Activated effector memory CD4-positive, alpha-beta T cell treated with anti-CD3 and anti-CD28 coated beads, Interleukin-2, amount 50 U/mL, for 16 hours (primary cell): ENCODE results near the gene CXXC1.
"Not testable (repeated sequence)": the region's sequence is repeated elsewhere in the genome, so short reads cannot be mapped to it uniquely, and the experiment has no call there.

Experiments
- DNase-seq: peaks from one replicate; pipeline ENCODE4 v3.0.0-alpha.2; 2020

Gene CXXC1

DNA sequence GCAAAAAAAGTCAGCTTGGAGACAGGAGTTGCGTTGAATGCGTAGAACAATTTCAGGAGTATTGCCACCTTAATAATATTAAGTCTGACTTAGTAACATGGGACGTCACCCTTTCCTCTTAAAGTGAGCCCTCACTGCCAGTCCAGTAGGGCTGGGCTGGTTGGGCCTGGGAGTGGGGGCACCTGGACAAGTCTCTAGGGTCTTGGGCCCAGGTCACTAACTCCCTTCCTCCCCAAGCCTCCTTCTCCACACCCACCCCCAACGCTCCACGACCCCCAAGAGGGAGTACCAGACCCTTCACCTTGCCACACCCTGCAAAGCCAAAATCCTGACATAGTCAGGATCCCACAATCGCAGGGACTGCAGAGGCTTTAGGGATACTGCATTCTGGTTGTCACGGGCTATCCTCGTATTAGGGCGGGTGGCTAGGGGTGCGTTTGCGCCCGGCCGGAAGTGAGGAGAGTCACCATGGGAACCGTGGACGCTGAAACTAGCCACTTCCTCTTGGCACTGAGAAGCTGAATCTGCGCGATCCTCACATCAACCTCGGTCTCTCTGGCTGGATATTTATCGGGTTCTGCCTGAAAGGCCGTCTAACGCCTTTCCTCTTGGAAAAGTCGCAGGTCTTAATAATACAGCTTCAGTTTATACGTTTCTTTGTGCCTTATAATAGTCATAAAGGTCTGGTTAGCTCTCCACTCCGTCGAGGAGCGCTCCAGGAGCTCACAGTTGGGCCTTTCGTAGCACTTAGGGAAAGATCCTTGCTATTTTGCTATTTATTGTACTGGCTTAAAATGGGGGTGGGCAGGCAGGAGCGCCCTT lies 10.3 kb upstream of the CXXC1 start:
- DNase-seq: peak; percentile 85

DNA sequence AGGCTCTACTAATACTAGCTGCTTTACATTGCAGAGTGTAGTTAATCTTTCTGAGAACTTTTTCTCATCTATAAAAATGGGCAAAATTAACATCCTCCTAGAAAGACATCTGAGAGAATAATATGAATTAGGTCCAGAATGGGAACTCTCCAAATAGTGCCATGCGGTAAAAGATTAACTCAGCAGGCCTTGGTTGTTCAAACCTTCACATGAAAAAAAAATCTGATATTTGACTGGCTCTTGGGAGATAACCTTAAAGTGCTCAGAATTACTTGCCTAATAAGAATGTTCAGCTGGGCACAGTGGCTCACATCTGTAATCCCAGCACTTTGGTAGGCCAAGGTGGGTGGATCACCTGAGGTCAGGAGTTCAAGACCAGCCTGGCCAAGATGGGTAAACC lies 5.5 kb upstream of the CXXC1 start:
- DNase-seq: no peak

DNA sequence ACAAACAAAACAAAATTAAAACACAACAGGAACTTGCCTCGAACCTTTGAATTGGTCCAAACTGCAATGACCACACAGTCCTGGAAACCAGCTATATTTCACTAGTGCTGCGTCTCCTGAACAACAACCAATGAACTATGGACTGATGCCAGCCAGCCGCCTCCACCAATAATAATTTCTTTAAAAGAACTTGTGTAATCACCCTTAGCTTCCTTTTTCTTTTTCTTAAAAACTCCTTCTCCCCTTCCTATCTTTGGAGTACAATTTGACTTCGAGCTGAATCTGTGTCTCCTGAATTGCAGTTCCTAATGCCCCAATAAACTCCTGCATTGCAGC lies 1.6 kb upstream of the CXXC1 start:
- no peak for DNase-seq

DNA sequence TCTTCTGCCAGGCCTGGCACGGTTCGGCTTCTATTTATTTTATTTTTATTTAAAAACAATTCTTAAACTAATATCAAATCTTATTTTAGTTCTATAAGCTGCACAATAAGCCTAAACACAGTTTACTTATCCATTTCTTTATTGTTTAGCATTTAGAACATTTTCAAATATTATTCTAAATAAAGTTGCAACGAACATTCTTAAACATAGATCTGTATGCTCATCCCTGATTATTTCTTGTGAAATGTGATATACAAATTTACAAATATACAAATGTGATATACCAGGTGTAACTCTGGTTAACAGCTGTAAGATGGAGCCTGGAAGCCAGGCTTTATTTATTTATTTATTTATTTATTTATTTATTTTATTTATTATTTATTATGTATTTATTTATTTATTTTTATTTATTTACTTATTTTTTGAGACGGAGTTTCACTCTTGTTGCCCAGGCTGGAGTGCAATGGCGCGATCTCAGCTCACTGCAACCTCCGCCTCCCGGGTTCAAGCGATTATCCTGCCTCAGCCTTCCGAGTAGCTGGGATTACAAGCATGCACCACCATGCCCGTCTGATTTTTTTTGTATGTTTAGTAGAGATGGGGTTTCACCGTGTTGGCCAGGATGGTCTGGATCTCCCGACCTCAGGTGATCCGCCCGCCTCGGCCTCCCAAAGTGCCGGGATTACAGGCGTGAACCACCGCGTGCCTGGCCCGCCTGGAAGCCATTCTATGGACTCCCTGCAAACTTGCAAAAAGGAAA lies 1.0 kb upstream of the CXXC1 start:
- DNase-seq: not testable (repeated sequence)

DNA sequence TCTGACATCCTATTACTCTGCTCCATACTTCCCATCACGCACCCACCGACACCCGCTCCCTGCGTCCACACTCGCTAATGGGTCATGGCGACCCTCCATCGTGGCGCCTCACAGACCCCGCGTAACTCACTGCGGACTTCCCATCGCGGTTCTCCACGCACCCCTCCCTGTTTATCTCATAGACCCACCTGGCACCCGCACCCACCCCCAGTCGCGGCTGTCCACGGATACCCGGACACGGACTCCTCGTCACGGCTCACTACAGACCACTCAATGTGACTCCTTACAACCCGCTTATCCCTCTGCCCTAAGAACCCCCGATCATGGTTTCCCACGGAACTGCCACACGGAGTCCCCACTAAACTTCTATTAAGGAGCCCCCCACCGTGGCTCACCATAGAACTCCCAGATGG lies 458 bp downstream of the CXXC1 start:
- DNase-seq: no peak

DNA sequence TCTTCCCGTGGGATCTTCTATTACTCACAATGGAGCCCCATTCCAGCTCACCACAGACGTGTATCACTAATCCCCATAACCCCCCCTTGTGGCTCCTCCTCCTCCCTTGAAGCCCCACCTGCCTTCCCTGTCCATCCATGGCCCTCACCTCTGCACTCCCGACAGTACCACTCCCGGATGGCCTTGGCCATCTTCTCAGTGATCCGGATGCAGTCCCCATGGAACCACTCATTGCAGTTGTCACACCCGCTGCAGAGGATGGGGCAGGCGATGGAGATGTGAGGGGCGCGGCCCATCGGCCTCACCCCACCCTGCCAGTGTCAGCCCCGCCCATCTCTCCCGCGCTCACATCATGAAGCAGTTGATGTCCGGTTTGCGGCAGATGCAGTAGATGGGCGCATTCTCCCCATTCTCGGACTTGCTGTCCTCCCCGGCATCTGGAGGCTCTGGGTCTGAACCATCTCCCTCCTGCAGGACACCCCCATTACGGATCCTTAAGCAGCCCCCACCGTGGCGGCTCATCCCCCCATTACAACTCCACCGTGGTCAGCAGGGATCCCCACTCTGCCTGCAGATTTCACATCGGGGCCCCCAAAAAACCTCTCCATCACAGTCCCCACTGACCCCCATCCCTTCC lies 983 bp downstream of the CXXC1 start:
- DNase-seq: no peak

DNA sequence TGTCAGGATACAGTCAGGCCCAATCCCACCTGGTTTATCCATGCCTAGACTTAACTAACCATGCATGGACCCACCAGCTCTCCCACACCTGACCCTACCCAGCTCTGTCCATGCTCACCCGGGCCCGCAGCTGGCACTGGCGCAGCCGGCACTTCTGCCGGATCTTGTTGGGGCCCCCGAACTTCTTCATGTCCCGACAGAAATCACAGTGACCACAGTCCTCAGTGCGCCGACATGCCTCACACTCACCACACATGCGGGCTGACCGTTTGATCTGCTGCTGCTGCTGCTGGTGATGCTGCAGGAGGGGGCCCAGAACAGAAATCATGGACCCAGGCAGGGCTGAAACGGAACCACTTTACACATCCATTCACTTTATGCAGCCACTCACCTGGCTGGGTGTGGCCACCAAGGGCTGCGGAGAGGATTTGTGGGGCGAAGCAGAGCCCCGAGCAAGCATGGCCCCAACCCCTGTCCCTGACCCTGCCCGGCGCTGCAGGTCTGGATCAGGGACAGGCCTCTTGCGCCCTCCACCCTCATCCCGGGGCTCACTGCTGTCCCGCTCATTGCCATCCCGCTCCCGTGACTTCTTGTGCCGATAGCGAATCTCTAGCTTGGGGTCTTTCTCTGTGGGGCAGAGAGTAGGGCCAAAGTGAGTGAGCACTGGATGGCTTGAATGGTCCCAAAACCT lies 1.7 kb downstream of the CXXC1 start:
- DNase-seq: no peak

DNA sequence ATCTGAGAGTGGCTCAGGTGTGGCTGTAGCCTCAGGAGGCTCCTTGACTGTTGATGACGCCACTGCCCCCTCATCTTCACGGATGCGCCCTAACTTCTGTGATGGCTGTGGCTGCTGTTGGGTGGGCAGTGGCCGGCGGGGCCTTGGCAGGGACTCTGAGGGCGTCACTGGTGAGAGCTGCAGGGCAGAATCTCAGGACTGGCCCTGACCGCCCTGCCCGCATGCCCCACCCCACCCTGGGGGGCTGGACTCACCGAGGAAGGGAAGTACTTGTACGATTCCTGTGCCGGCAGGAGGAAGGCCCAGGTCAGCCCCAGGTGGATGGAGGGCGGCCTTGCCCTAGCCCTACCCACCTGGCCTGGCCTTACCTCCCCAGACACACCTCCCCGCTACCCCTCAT lies 2.4 kb downstream of the CXXC1 start:
- no peak for DNase-seq

DNA sequence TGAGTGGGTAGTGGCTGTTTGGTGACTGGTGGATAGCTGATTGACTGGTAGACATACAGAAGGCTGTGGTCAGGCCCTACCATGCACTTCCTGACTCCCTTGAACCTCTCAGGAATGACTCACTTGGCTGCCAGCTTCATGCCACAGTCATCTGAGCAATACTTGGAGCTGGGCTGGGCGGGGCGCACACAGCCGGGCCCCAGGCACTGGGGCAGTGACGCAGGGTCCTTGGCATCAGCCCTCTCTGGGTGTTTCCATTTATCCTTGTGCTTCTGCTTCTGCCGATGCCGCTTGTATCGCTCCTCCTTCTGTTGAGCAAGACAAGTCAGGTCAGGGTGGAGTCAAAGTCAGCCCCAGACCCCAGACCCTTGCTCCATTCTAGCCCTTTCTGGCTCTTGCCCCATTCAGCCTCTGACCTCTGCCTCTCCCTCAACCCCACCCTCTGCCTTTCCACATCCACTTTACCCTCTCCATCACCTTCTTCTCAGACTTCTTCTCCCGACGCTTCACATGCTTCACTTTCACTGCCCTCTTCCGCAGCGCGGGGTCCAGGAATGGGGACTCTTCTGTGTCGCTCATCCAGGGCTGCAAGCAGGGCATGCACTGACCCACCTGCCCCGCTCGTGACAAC lies 3.1 kb downstream of the CXXC1 start:
- no peak for DNase-seq

DNA sequence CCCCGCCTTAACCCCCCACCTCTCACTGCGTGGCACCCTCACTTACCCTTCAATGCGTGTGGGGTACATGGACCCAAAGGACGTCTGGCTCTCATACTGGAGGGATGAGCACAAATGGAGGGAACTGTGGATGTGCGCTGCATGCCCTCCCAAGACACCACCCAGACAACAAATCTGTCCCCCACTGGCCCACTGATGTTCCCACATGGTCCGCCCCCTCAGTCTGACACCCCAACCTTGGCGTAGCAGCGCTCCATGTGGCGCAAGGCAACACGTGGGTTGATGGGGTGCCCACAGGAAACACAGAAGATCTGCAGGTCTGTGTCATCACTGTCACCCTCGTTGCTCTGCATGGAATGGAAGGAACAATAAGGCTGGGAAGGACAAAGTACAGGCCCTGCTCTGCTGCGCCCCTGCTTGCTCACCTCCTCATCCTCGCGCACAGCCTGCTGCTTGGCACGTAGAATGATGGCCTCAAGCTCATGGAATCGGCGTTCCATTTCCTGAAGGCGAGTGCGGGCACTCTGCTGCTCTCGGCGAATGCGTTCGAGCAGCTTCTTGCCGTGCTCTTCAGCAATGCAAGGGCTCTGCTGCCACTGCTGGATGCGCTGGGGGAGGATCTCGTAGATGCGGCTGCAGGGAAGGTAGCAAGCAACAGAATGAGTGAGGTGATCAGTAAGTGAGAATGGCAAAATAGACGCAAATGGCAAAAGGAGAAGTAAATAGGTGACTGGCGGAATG lies 3.9 kb downstream of the CXXC1 start:
- no peak for DNase-seq

DNA sequence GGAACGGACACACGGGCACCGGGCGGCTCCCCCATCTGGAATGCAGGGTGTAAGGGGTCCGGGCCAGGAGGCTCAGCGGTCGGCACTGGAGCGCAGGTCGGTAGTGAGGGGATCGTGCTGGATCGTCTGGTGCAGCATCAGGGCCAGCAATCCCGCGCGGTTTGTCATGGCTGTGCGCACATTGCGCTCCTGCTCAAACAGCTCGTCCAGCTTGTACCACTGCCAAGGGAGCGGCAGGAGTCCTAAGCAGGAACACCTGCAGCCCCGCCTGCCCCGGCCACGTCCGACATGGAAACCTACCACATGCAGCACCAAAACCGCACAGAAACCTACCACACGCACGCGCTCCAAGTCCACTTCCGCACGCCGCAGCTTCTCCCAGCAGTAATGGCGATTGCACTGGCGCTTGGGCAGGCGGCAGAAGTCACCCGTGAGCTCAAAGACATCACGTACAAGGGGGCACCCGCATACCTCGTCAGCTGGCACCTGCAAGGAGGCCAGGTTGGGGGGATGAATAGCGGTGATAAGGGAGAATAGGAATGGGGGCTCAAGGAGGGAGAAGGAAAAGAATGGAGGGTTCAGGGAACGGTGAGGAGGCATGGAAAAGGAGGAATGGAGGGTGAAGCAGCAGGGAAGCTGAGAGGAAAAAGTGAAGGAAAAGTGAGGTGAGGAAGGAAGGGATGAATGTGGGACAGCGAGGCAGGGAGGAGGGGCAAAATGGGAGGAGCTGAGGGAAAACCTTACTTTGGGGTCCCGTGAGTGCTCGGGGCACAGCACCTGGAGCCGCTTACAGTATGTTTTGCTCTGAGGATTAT lies 4.8 kb downstream of the CXXC1 start:
- no peak for DNase-seq

DNA sequence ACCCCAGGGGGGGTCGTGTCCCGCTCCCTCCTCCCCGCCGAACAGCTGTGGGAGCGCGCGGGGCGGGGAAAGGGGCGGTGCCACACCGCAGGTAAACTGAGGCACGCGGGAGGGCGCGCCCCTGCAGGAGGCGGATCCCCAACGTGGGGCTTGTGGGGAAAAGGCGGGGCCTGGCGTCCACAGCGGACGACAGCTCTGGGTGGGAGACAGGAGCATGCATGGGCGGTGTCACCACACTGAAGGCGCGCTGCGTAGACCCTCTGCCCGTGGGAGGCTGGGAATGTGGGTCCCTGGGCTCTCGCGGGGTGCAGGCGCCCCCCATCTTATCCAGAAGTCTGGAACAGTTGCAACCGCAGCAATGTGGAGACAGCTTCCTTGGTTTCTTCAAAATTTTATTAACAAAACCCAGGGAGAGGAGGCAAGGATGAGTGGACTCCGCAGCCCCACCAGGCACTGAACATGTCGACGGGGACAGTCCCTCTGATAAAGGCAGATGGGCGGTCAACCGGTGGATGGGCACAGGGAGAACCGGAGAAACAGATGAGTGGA lies 5.4 kb downstream of the CXXC1 start:
- no peak for DNase-seq

DNA sequence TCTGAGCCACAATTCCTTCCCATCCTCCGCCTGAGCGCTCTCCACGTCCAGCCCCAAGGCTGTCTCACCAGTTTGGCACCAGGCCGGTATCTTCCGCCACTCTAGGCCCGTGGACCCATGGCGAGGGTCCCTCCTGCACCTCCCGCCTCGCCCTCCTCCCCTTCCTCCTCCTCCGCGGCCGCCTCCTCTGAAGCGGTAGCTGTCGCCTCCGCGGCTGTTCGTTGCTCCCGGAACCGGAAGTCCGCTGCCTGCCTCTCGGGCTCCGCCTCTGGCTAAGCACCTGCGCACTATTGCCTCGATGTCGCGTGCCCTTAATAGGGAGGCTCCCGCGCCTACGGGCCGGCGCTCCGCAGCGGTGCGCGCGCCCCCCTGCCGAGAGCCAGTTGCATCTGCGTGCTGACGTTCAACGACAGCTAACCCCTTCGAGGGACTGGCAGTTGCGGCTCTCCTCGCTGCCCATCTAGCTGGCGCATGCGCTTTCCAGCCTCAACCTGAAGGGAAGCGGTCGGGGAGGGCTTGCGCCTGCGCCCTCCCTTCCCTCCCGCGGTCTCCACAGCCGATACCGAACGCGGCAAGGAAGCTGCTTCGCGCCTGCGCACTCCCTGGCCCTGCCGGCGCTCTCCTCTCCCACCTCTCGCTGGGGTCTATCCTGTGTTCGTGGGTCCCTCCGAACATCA lies 6.1 kb downstream of the CXXC1 start, which contains the start of gene MBD1:
TSS of gene MBD1 (minus strand) at position 229 of the 677 bp plus-strand sequence. CDS start 1,531 bp downstream, outside the sequence.
- peak; percentile 99 for DNase-seq

DNA sequence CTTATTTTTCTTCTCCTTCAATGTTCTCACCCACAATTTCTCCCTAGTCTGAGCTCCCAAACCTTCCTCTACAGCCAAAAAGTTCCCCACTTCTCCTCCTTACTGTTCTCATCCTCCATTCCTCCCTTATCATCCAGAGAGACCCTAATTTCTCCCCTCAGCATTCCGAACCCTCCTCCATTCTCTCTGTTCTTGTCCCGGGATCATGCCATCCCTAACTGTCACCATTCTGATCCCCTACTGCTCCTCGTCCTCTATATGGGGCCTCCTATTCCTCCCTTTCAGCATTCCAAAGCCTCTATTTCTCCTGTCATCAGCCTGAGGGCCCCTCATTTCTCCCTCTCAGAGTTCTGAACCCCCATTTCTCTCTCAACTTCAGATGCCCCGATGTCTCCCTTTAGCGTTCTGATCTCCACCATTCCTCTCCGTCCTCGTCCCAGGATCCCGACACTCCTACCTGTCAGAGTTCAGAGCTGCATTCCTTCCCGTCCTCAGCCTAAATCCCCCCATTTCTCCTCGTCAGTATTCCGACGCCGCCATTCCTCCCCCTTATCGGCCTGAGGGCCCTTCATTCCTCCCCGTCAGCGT lies 6.7 kb downstream of the CXXC1 start:
- DNase-seq: no peak

DNA sequence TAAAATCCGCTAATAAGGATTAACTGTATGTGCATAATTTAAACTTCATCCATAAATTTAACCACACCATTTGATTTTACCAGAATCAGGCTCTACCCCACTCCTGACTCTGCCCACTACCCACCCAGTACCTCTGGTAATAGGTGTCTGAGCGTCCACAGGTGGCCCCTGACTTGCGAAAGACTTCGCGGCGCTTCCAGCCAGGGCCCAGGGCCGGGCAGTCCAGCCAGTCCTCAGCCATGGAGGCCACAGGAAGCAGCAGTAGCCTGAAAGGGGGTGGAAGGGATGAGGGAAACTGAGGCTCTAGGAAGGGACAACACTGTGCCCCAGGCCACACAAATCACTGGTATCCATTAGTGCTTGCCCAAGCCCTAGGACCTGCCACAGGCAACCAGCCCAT lies 7.7 kb downstream of the CXXC1 start:
- DNase-seq: no peak

DNA sequence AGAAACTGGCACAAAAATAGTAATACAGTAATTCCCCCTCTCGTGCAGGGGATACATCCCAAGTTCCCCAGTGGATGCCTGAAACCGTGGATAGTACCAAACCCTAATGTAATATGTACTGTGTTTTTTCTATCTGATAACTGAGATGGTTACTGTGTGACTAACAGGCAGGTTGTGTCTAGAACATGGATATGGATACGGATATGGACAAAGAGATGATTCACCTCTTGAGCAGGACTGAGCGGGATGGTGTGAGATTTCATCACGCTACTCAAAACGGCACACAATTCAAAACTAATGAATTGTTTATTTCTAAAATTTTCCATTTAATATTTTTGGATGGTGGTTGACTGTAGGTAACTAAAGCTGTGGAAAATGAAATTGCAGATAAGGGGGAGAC lies 9.6 kb downstream of the CXXC1 start:
- no peak for DNase-seq

DNA sequence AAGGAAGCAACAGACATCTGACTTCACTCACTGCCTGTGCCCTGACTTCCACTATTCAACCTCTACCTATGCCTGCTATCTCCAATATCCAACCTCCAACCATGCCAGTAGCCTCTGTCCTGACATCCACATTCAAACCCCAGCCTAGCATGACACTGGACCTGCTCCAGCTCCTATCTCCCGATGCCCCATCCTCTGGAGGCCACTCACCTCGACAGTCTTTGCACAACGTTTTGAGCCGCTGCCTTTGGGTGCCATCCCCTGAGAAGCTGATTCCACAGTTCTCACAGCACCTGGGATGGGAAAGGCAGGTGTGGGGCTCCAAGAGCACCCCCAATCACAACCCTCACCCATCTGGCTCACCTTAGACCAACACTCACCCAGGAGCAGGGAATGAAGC lies 11.0 kb downstream of the CXXC1 start:
- DNase-seq: no peak

DNA sequence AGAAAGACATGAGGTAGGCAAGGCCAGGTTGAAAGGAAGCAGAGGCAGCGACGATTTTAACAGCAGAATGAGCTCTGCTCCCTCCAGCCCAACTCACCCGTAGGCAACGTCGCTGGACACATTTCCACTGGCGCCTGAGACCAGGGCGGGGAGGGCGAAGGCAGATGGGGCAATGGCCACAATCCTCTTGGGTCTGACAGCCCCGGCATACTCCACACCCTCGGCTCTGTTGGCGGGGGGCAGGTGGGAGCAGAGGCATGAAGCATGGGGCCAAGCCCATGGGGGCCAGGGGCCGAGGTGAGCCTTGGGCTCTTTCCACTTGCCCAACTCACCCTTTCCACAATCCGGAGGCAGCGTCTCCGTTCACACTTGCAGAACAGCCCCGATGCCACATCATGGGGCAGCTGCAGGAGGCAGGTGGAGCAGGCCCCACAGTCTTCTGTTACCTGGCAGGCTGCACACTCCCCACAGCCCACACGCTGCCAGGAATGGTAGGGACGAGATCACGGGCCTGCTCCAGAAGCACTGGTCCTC lies 11.9 kb downstream of the CXXC1 start:
- no peak for DNase-seq

DNA sequence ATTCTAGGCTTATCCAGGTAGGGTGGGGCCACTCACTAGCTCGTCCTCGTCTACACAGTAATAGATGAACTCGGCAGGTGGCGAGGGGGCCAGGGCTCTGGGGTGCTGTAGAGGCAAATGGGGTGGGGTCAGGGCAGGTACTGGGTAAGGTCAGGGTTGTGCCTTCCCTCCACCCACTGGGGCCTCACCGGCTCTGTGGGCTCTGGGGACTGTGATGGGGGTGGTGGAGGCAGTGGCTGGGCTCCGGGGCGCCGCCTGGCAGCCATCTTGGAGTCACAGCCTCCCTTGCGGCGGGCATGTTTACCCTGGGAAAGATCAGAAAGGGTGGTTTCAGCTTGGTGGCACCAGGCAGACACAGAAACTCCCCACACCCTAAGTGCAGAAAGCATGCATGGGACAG lies 12.6 kb downstream of the CXXC1 start:
- no peak for DNase-seq

DNA sequence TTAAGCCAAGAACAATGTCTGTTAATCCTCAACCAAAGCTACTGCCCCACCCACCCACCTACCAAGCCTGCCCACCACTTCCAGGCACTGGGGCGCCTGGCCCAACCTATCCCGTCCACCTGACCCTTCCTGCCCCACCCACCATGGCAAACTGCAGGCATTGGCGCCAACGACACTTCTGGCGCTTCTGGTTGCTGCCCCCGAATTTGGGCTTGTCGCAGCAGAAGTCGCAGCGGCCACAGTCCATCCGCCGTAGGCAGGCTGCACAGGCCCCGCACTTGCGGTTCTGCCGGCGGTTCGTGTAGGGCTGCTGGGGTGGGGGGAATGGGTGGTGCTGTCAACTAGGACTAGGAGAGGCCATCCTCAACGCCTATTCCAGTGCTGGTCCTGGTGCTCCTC lies 13.4 kb downstream of the CXXC1 start:
- no peak for DNase-seq
